GM12891 (cell line): ENCODE results near the gene ZPR1.
"Not testable (repeated sequence)": the region's sequence is repeated elsewhere in the genome, so short reads cannot be mapped to it uniquely, and the experiment has no call there.

ENCODE experiments used
- DNase-seq: peaks from one replicate; pipeline ENCODE4 v3.0.0; 2011; ENCODE audit warnings: low spot score; ENCODE audit not compliant: insufficient read length
- FAIRE-seq: peaks from 2 replicates; lab custom pipeline; 2011; peaks lifted over from hg19 to GRCh38; lab: Jason Lieb, UNC
- PAX5 ChIP-seq: IDR thresholded peaks from 2 replicates; pipeline ENCODE4 v1.6.1; 2011; ENCODE audit warnings: low read length, moderate library complexity, mild to moderate bottlenecking; ENCODE audit not compliant: insufficient read depth, severe bottlenecking
- POLR2A ChIP-seq: IDR thresholded peaks from 2 replicates; pipeline ENCODE4 v1.6.1; 2011; ENCODE audit warnings: low read depth, low read length, control low read depth
- POLR2AphosphoS5 ChIP-seq: IDR thresholded peaks from 2 replicates; pipeline ENCODE4 v1.6.1; 2011; ENCODE audit warnings: low read depth, low read length, control low read depth
- POU2F2 ChIP-seq: IDR thresholded peaks from 2 replicates; pipeline ENCODE4 v1.6.1; 2011; ENCODE audit warnings: low read depth, mild to moderate bottlenecking, control low read depth, low read length, moderate library complexity
- SPI1 ChIP-seq: IDR thresholded peaks from 2 replicates; pipeline ENCODE4 v1.6.1; 2011; ENCODE audit warnings: low read depth, low read length, control low read depth
- TAF1 ChIP-seq: IDR thresholded peaks from 2 replicates; pipeline ENCODE4 v1.6.1; 2011; ENCODE audit warnings: low read depth, low read length, control low read depth

Gene ZPR1

DNA sequence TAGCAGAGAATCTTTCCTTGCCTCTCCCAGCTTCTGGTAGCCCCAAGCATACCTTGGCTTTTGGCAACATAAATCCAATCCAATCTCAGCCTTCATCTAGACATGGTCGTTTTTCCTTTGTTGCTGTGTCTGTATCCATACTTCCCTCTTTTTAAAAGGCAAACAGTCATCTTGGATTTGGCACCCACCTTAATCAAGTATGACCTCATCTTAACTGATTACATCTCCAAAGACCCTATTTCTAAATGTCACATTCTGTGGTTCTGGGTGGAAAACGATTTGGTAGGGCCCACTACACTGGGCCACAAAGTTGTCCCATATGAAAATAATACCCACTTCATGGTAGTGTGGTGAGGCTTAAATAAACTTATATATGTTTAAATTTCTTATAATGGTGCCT is 15.9 kb downstream of the ZPR1 start:
- FAIRE-seq, result no peak
- no peak for DNase-seq
- TF ChIP-seq TAF1 (no peak), PAX5 (no peak), POLR2A (no peak), SPI1 (no peak), POLR2AphosphoS5 (no peak), POU2F2 (no peak)

DNA sequence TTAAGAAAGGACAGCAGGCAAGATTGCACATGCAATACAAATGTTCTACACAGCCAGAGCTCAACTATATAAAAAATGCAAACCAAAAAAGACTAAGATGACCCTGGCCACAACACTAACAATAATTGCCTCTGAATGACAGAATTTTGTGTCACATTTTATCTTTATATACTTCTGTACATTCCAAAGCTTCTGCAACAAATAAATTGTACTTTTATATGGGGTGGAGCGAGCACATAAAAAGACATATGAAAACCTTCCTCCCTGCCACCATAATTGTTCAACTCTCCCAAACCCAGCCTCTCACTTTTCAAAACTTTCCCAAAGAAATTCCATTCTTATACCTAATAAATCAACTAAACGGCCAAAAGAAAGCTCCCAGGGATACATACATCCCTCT is 25.7 kb downstream of the ZPR1 start:
- no peak for FAIRE-seq
- TF ChIP-seq PAX5, result no peak
- TF ChIP-seq SPI1, result no peak
- TF ChIP-seq POLR2AphosphoS5, result no peak
- TF ChIP-seq POLR2A, result no peak
- TF ChIP-seq POU2F2, result no peak
- no peak for TF ChIP-seq TAF1
- no peak for DNase-seq

DNA sequence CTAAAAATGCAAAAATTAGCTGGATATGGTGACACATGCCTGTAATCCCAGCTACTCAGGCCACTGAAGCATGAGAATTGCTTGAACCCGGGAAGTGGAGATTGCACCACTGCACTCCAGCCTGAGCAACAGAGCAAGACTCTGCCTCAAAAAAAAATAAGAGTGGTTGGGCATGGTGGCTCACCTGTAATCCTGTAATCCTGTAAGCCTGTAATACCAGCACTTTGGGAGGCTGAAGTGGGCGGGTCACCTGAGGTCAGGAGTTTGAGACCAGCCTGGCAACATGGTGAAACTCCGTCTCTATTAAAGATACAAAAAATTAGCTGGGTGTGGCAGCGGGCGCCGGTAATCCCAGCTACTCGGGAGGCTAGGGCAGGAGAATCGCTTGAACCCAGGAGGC is 31.8 kb downstream of the ZPR1 start:
- not testable (repeated sequence) for FAIRE-seq, DNase-seq

DNA sequence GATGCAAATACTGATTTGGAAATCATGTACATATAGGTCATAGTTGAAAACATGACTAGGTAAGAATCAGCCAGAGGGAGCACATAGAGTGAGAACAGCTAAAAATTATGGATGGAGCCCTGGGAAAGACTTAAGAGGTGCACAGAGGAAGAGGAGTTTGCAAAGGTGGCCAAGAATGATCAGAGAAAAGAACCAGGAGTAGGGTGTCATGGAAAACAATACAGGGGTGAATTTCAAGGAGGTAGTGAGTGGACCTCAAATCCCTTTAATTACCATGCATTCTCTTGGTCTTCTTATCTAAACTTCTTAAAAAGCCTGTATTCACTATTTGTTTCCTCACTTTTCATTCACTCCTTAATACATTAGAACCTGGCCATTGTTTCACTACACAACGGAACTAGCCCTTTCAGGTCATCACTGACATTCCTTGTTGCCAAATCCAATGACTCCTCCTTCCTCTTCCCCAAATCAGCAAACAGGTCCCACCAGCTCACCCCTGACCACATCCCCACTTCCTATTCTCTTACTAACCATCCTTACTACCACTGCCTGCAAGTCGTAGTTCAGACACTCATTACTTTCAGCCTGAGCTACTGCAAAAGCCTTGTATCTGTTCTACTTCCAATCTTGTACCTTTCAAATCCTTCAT is 37.6 kb downstream of the ZPR1 start:
- no peak for TF ChIP-seq TAF1
- no peak for TF ChIP-seq POLR2AphosphoS5
- no peak for TF ChIP-seq POU2F2
- TF ChIP-seq SPI1, result no peak
- no peak for TF ChIP-seq PAX5
- no peak for TF ChIP-seq POLR2A

DNA sequence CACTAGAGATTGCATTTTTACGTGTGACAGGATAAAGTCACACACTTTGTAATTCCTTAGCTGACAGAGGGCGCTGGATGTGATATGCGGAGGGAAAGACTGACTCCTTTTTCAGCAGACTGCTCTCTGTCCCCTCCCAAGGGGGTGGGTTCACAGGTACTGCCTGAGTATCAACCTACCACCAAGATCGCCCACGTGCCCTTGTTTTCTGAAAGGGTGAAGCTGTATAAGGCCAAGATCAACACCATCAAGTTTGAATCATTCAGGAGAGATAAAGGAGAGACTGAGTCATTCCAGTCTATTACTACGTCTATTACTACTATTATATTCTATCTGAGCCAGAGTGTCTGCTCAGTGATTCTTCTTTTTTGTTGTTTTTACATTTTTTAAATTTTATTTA is 45.7 kb downstream of the ZPR1 start:
- DNase-seq (no peak), FAIRE-seq (peak; percentile 45)
- TF ChIP-seq POLR2A (no peak), TAF1 (no peak), SPI1 (no peak), POU2F2 (no peak), PAX5 (no peak), POLR2AphosphoS5 (no peak)

More for the DNA sequence above, 37.6 kb downstream of the ZPR1 start:
- DNase-seq (no peak), FAIRE-seq (no peak)

DNA sequence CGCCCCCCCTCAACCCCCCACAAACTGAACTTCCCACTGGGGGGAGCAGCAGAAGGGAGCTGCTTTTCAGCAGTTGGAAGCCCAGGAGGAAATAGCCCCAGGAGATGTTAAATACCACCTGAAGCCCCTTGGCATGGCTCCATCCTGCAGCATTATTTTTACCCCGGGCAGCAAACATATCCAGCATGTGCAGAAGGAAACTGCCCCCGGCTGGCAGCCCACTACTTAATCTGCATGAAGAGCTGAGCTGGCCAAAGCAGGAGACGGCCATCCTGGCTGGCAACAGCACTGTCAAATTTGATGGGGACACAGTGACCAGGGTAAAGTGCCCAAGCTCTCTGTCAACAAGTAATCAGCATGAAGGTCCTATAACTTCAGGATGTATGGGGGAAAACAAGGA is 47.1 kb downstream of the ZPR1 start:
- FAIRE-seq, result no peak
- no peak for TF ChIP-seq SPI1
- no peak for TF ChIP-seq POLR2AphosphoS5
- TF ChIP-seq TAF1, result no peak
- no peak for TF ChIP-seq POU2F2
- no peak for TF ChIP-seq PAX5
- TF ChIP-seq POLR2A, result no peak
- no peak for DNase-seq

DNA sequence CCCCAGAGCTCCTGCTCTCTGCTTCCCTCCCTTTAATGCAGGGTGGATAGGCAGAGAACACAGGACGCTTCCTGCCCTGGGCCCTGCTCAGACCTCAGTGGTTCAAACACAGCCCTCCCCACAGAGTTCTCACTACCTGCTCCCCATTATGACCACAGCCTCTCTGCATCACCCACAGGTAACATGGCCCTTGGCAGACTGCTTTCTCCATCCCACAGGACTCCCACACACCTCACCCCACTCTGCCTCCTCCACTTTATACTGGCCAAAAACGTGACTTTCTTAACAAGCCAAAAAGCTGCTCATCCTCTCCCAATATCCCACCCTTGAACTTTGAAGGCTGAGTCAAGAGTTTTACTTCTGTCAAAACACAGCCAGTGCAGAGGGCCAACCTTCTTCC is 48.8 kb downstream of the ZPR1 start:
- no peak for FAIRE-seq

DNA sequence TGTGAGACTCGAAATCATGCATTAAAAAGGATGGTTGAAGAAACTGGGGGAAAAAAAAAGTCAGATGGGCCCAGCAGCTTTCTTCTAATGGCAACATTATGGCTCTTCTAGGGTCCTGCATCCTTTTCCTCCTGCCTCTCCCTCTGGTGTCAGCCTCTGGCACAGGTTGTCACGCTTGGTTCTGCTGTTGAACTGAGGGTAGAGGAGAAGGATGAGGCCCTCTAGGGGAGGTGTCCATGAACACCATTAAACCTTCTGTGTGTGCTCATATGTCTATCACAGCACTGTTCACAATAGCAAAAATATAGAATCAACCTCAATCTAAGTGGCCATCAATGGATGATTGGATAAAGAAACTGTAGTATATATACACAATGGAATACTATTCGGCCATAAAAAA is 51.1 kb downstream of the ZPR1 start:
- FAIRE-seq (no peak), DNase-seq (no peak)
- no peak for TF ChIP-seq PAX5
- no peak for TF ChIP-seq POLR2AphosphoS5
- no peak for TF ChIP-seq SPI1
- TF ChIP-seq POLR2A, result no peak
- TF ChIP-seq POU2F2, result no peak
- TF ChIP-seq TAF1, result no peak

More for the DNA sequence above, 48.8 kb downstream of the ZPR1 start:
- DNase-seq, result no peak
- TF ChIP-seq SPI1 (no peak), TAF1 (no peak), POU2F2 (no peak), PAX5 (no peak), POLR2AphosphoS5 (no peak), POLR2A (no peak)

DNA sequence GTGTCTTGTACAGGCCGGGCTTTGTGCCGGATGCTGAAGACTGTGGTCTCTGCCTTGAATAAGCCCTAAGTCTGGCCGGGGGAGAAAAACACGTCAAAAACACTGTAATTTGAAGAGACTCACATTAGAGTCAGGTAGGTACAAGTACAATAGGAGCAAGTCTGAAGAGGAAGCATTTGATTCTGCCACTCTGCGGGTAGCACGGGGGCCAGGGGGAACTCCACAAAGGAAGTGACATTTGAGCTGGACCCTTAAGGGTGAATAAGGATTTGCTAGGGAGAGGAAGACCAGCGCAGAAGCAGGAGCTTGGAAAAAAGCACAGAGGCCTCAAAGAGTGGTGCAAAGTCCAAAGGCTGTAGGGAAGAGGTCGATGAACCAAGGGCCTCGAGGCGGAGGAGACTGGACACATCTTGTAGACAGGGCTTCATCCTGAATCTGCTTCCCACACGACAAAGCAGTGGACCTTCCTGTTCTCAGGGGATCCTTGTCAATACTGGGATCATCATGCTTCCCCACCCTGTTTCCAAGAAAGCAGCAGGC is 53.8 kb downstream of the ZPR1 start:
- peak; percentile 80 for FAIRE-seq
- no peak for TF ChIP-seq POU2F2
- TF ChIP-seq PAX5, result no peak
- TF ChIP-seq TAF1, result no peak
- no peak for DNase-seq
